ENCODE data around the gene RELL2. TPM values are rescaled to one million over a fixed set of nuclear protein-coding genes. Genes with fewer than 3 reads are reported as not detected.

The RELL2 gene
- total RNA-seq, 1 experiment from 2014 or later, result 5.8 TPM

GRCh38 chr5:141611289-141611688 lies 25.5 kb upstream of the RELL2 start:
- H3K4me1 ChIP-seq (replicated peaks), result no peaks in the 10 kb centered on the region
- DNase-seq (ENCODE audit: low read depth in 1 of 2, low spot score in 2 of 2), result no peak
- peaks cover 6% of the 10 kb centered on the region for H3K36me3 ChIP-seq
- H3K4me3 ChIP-seq, result no peak overlapping the region
- no peak overlapping the region for H3K27ac ChIP-seq
- no peaks in the 10 kb centered on the region for H3K27me3 ChIP-seq (replicated peaks)
- no peaks in the 10 kb centered on the region for H3K9me3 ChIP-seq (replicated peaks)

- Histone ChIP-seq H3K27me3 (replicated peaks) (no peaks in the 10 kb centered on the region), H3K27ac (no peak overlapping the region), H3K36me3 (peaks cover 16% of the 10 kb centered on the region), H3K4me3 (no peak overlapping the region), H3K9me3 (replicated peaks) (no peaks in the 10 kb centered on the region), H3K4me1 (replicated peaks) (peaks cover 12% of the 10 kb centered on the region)
- DNase-seq (ENCODE audit: low read depth in 1 of 2, low spot score in 2 of 2), result no peak
Measured at GRCh38 chr5:141613344-141613743, 23.5 kb upstream of the RELL2 start.

- Histone ChIP-seq H3K9me3 (replicated peaks) (no peaks in the 10 kb centered on the region), H3K4me1 (replicated peaks) (peaks cover 16% of the 10 kb centered on the region), H3K4me3 (no peak overlapping the region), H3K27ac (no peak overlapping the region), H3K27me3 (replicated peaks) (no peaks in the 10 kb centered on the region), H3K36me3 (peaks cover 40% of the 10 kb centered on the region)
- no peak for DNase-seq (ENCODE audit: low read depth in 1 of 2, low spot score in 2 of 2)
Measured at GRCh38 chr5:141615991-141616720, 20.6 kb upstream of the RELL2 start.

GRCh38 chr5:141617128-141617527 lies 19.7 kb upstream of the RELL2 start:
- H3K9me3 ChIP-seq (replicated peaks), result no peaks in the 10 kb centered on the region
- peak in 1 of 2 experiments; percentile 13 for DNase-seq (ENCODE audit: low read depth in 1 of 2, low spot score in 2 of 2)
- peaks cover 16% of the 10 kb centered on the region for H3K4me1 ChIP-seq (replicated peaks)
- H3K4me3 ChIP-seq, result no peak overlapping the region; the same call in 1 of the 2 replicates
- H3K27me3 ChIP-seq (replicated peaks), result no peaks in the 10 kb centered on the region
- no peak overlapping the region for H3K27ac ChIP-seq
- peaks cover 50% of the 10 kb centered on the region for H3K36me3 ChIP-seq

GRCh38 chr5:141617682-141618029 lies 19.1 kb upstream of the RELL2 start:
- Histone ChIP-seq H3K27ac (peak overlapping the region; percentile 72; the same call in 1 of the 2 replicates), H3K4me1 (replicated peaks) (peaks cover 16% of the 10 kb centered on the region), H3K27me3 (replicated peaks) (no peaks in the 10 kb centered on the region), H3K36me3 (peaks cover 54% of the 10 kb centered on the region), H3K9me3 (replicated peaks) (no peaks in the 10 kb centered on the region), H3K4me3 (peak overlapping the region; percentile 89)
- DNase-seq (ENCODE audit: low read depth in 1 of 2, low spot score in 2 of 2), result peak; percentile 41 to 48

GRCh38 chr5:141618030-141618803 lies 18.6 kb upstream of the RELL2 start:
- no peaks in the 10 kb centered on the region for H3K27me3 ChIP-seq (replicated peaks)
- H3K27ac ChIP-seq, result peak overlapping the region; percentile 72
- H3K36me3 ChIP-seq, result peaks cover 60% of the 10 kb centered on the region
- no peaks in the 10 kb centered on the region for H3K9me3 ChIP-seq (replicated peaks)
- H3K4me1 ChIP-seq (replicated peaks), result peaks cover 19% of the 10 kb centered on the region
- peak overlapping the region; percentile 89 for H3K4me3 ChIP-seq
- DNase-seq (ENCODE audit: low read depth in 1 of 2, low spot score in 2 of 2), result peak; percentile 58 to 78

- Histone ChIP-seq H3K4me1 (replicated peaks) (peaks cover 25% of the 10 kb centered on the region), H3K27ac (peak within 1 kb of the TSS; percentile 72), H3K36me3 (peaks cover 67% of the 10 kb centered on the region)
Measured at GRCh38 chr5:141618804-141619554, 17.8 kb upstream of the RELL2 start, which contains the start of gene DIAPH1. DIAPH1 (minus strand) TSS chr5:141619000; CDS start chr5:141618914, 86 bp downstream.

GRCh38 chr5:141623186-141623585 lies 13.6 kb upstream of the RELL2 start:
- no peaks in the 10 kb centered on the region for H3K27me3 ChIP-seq (replicated peaks)
- no peaks in the 10 kb centered on the region for H3K9me3 ChIP-seq (replicated peaks)
- H3K36me3 ChIP-seq, result peaks cover 89% of the 10 kb centered on the region
- peak; percentile 24 to 53 for DNase-seq (ENCODE audit: low read depth in 1 of 2, low spot score in 2 of 2)
- no peak overlapping the region for H3K27ac ChIP-seq
- H3K4me1 ChIP-seq (replicated peaks), result peaks cover 13% of the 10 kb centered on the region
- H3K4me3 ChIP-seq, result no peak overlapping the region

More at GRCh38 chr5:141618804-141619554, 17.8 kb upstream of the RELL2 start, which contains the start of gene DIAPH1:
- peak; percentile 97 to 99 for DNase-seq (ENCODE audit: low read depth in 1 of 2, low spot score in 2 of 2)
- Histone ChIP-seq H3K27me3 (replicated peaks) (no peaks in the 10 kb centered on the region), H3K4me3 (peak within 1 kb of the TSS; percentile 89), H3K9me3 (replicated peaks) (no peaks in the 10 kb centered on the region)

- H3K27ac ChIP-seq, result no peak overlapping the region
- H3K4me1 ChIP-seq (replicated peaks), result peaks cover 13% of the 10 kb centered on the region
- peaks cover 91% of the 10 kb centered on the region for H3K36me3 ChIP-seq
- H3K9me3 ChIP-seq (replicated peaks), result no peaks in the 10 kb centered on the region
- H3K4me3 ChIP-seq, result no peak overlapping the region
- H3K27me3 ChIP-seq (replicated peaks), result no peaks in the 10 kb centered on the region
- DNase-seq (ENCODE audit: low read depth in 1 of 2, low spot score in 2 of 2), result peak in 1 of 2 experiments; percentile 24
Measured at GRCh38 chr5:141623611-141624010, 13.2 kb upstream of the RELL2 start.

GRCh38 chr5:141628175-141628788 lies 8.5 kb upstream of the RELL2 start:
- Histone ChIP-seq H3K4me3 (no peak overlapping the region), H3K27ac (no peak overlapping the region), H3K36me3 (peaks cover 85% of the 10 kb centered on the region), H3K4me1 (replicated peaks) (peaks cover 5% of the 10 kb centered on the region), H3K9me3 (replicated peaks) (no peaks in the 10 kb centered on the region), H3K27me3 (replicated peaks) (no peaks in the 10 kb centered on the region)
- DNase-seq (ENCODE audit: low read depth in 1 of 2, low spot score in 2 of 2), result peak in 1 of 2 experiments; percentile 18

- peak in 1 of 2 experiments; percentile 23 for DNase-seq (ENCODE audit: low read depth in 1 of 2, low spot score in 2 of 2)
- Histone ChIP-seq H3K9me3 (replicated peaks) (no peaks in the 10 kb centered on the region), H3K27ac (no peak overlapping the region), H3K4me1 (replicated peaks) (peaks cover 4% of the 10 kb centered on the region), H3K4me3 (no peak overlapping the region), H3K27me3 (replicated peaks) (no peaks in the 10 kb centered on the region), H3K36me3 (peaks cover 83% of the 10 kb centered on the region)
Measured at GRCh38 chr5:141630570-141631140, 6.1 kb upstream of the RELL2 start.

- Histone ChIP-seq H3K36me3 (peaks cover 70% of the 10 kb centered on the region), H3K27ac (no peak overlapping the region), H3K9me3 (replicated peaks) (no peaks in the 10 kb centered on the region), H3K27me3 (replicated peaks) (no peaks in the 10 kb centered on the region), H3K4me1 (replicated peaks) (peaks cover 16% of the 10 kb centered on the region), H3K4me3 (no peak overlapping the region)
- peak in 1 of 2 experiments; percentile 19 for DNase-seq (ENCODE audit: low read depth in 1 of 2, low spot score in 2 of 2)
Measured at GRCh38 chr5:141632650-141633049, 4.1 kb upstream of the RELL2 start.

Measured in SJSA1 (cell line).